Measurements from ENCODE around the gene CNKSR2. TPM values are rescaled to one million over a fixed set of nuclear protein-coding genes. Genes with fewer than 3 reads are reported as not detected.

Gene CNKSR2
- total RNA-seq, 1 experiment from 2014 or later = 1.5 TPM

DNA sequence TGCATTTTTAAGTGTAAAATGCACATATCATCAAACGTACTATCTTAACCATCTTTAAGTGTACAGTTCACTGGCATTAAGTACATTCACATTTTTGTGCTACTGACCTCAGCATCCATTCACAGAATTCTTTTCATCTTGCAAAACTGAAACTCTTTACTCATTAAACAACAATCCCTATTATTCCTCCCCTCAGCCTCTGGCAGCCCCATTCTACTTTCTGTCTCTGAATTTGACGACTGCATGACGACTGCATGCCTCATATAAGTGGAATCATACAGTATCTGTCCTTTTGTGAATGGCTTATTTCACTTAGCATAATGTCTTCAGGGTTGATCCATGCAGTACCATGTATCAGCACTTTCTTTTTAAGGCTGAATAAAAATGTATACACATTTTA lies 38.7 kb downstream of the CNKSR2 start:
- H3K9me3 ChIP-seq (ENCODE audit: low read depth, low read length, poor library complexity, severe bottlenecking) = no peaks in the 10 kb centered on the region
- no peak for DNase-seq (ENCODE audit: low spot score)
- intact Hi-C loops (cut with micrococcal nuclease; ENCODE audit: unreplicated experiment) = no loop called here
- BruUV-seq (replicated peaks) = no TSS peak
- H3K36me3 ChIP-seq (ENCODE audit: insufficient read depth, low read length, poor library complexity, severe bottlenecking) = no peaks in the 10 kb centered on the region
- CTCF ChIA-PET = no interaction called here
- TF ChIP-seq, protein P1, sequence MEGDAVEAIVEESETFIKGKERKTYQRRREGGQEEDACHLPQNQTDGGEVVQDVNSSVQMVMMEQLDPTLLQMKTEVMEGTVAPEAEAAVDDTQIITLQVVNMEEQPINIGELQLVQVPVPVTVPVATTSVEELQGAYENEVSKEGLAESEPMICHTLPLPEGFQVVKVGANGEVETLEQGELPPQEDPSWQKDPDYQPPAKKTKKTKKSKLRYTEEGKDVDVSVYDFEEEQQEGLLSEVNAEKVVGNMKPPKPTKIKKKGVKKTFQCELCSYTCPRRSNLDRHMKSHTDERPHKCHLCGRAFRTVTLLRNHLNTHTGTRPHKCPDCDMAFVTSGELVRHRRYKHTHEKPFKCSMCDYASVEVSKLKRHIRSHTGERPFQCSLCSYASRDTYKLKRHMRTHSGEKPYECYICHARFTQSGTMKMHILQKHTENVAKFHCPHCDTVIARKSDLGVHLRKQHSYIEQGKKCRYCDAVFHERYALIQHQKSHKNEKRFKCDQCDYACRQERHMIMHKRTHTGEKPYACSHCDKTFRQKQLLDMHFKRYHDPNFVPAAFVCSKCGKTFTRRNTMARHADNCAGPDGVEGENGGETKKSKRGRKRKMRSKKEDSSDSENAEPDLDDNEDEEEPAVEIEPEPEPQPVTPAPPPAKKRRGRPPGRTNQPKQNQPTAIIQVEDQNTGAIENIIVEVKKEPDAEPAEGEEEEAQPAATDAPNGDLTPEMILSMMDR (conservative IDR thresholded peaks at IDR 0.05; ENCODE audit: low read depth, low read length) = no peak
- no peak for TF ChIP-seq EZH2 (IDR thresholded peaks at IDR 0.05; ENCODE audit: borderline replicate concordance, low read depth, low read length, poor library complexity, severe bottlenecking)
- H3K4me1 ChIP-seq (ENCODE audit: insufficient read depth, low read length, poor library complexity, severe bottlenecking) = no peaks in the 10 kb centered on the region
- POLR2A ChIA-PET (ENCODE audit: low non-redundant PET) = no interaction called here
- H3K4me3 ChIP-seq (ENCODE audit: low read depth, low read length, poor library complexity, severe bottlenecking) = no peak overlapping the region
- H3K27ac ChIP-seq (ENCODE audit: low read depth, low read length, poor library complexity, severe bottlenecking) = no peak overlapping the region
- H3K27me3 ChIP-seq (replicated peaks; ENCODE audit: insufficient read depth, low read depth, low read length, poor library complexity) = no peaks in the 10 kb centered on the region

DNA sequence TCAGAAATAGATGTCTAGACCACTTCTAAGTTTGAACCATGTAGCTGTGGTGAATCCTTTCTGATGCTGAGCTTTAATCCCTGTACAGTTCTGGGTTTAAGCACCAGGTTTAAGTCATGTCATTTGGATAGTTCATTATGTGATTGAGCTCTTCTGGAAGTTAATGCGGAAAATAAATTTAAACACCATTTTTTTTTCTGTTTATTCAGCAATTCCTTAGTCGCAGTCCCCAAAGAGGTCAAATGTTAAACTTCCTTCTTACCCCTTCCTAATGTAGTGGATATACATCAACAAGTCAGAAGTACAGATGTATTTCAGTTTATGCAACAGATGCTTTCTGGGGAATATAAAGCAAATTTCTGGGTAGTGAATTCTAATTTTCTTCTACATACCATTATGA lies 52.9 kb downstream of the CNKSR2 start:
- CTCF ChIA-PET = no interaction called here
- no TSS peak for BruUV-seq (replicated peaks)
- POLR2A ChIA-PET (ENCODE audit: low non-redundant PET) = no interaction called here
- Histone ChIP-seq H3K36me3 (ENCODE audit: insufficient read depth, low read length, poor library complexity, severe bottlenecking) (no peaks in the 10 kb centered on the region), H3K27me3 (replicated peaks; ENCODE audit: insufficient read depth, low read depth, low read length, poor library complexity) (no peaks in the 10 kb centered on the region), H3K4me1 (ENCODE audit: insufficient read depth, low read length, poor library complexity, severe bottlenecking) (no peaks in the 10 kb centered on the region), H3K4me3 (ENCODE audit: low read depth, low read length, poor library complexity, severe bottlenecking) (no peak overlapping the region), H3K9me3 (ENCODE audit: low read depth, low read length, poor library complexity, severe bottlenecking) (no peaks in the 10 kb centered on the region), H3K27ac (ENCODE audit: low read depth, low read length, poor library complexity, severe bottlenecking) (no peak overlapping the region)
- DNase-seq (ENCODE audit: low spot score) = no peak
- TF ChIP-seq, protein P1 (conservative IDR thresholded peaks at IDR 0.05; ENCODE audit: low read depth, low read length) = no peak
- no peak for TF ChIP-seq EZH2 (IDR thresholded peaks at IDR 0.05; ENCODE audit: borderline replicate concordance, low read depth, low read length, poor library complexity, severe bottlenecking)
- intact Hi-C loops (cut with micrococcal nuclease; ENCODE audit: unreplicated experiment) = no loop called here

GRCh38 chrX:21437036-21437435 lies 62.8 kb downstream of the CNKSR2 start:
- no TSS peak for BruUV-seq (replicated peaks)
- CTCF ChIA-PET = no interaction called here
- intact Hi-C loops (cut with micrococcal nuclease; ENCODE audit: unreplicated experiment) = no loop called here

More at GRCh38 chrX:21437036-21437435, 62.8 kb downstream of the CNKSR2 start:
- no peak overlapping the region for H3K27ac ChIP-seq (ENCODE audit: low read depth, low read length, poor library complexity, severe bottlenecking)
- POLR2A ChIA-PET (ENCODE audit: low non-redundant PET) = no interaction called here
- no peaks in the 10 kb centered on the region for H3K27me3 ChIP-seq (replicated peaks; ENCODE audit: insufficient read depth, low read depth, low read length, poor library complexity)
- no peak for TF ChIP-seq EZH2 (IDR thresholded peaks at IDR 0.05; ENCODE audit: borderline replicate concordance, low read depth, low read length, poor library complexity, severe bottlenecking)
- TF ChIP-seq, protein P1 (conservative IDR thresholded peaks at IDR 0.05; ENCODE audit: low read depth, low read length) = no peak
- H3K36me3 ChIP-seq (ENCODE audit: insufficient read depth, low read length, poor library complexity, severe bottlenecking) = no peaks in the 10 kb centered on the region
- H3K4me1 ChIP-seq (ENCODE audit: insufficient read depth, low read length, poor library complexity, severe bottlenecking) = no peaks in the 10 kb centered on the region
- H3K9me3 ChIP-seq (ENCODE audit: low read depth, low read length, poor library complexity, severe bottlenecking) = no peaks in the 10 kb centered on the region
- DNase-seq (ENCODE audit: low spot score) = no peak
- no peak overlapping the region for H3K4me3 ChIP-seq (ENCODE audit: low read depth, low read length, poor library complexity, severe bottlenecking)

All from A673 (cell line).